ENCODE results near the gene OR4Q2.
"Not testable (repeated sequence)": the region's sequence is repeated elsewhere in the genome, so short reads cannot be mapped to it uniquely, and the experiment has no call there.

The OR4Q2 gene
- 0 to 0.05 reads per million in 2 donors for total RNA-seq

- DNase-seq: no peak
These were observed at the start of gene OR4Q2 for GRCh38 chr14:20001863-20002262. OR4Q2 (plus strand) TSS chr14:20002163.

- DNase-seq: not testable (repeated sequence)
These were observed 32.2 kb upstream of the OR4Q2 start for GRCh38 chr14:19969735-19970134.

- no peak for DNase-seq
These were observed 27.1 kb upstream of the OR4Q2 start for GRCh38 chr14:19974844-19975243.

- no peak for DNase-seq
These were observed 26.7 kb upstream of the OR4Q2 start, which contains the start of gene OR4K15 for GRCh38 chr14:19975291-19975690. OR4K15 (plus strand) TSS chr14:19975591; CDS start chr14:19975591, 0 bp downstream.

DNA sequence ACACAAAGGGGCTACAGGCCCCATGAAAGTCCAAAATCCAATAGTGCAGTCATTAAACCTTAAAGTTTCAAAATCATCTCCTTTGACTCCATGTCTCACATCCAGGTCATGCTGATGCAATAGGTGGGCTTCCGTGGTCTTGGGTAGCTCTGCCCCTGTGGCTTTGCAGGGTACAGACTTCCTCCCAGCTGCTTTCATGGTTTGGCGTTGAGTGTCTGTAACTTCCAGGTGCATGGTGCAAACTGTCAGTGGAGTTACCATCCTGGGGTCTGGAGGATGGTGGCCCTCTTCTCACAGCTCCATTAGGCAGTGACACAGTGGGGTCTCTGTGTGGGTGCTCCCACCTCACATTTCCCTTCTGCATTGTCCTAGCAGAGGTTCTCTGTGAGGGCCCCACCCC lies 8.5 kb upstream of the OR4Q2 start:
- DNase-seq: no peak

- no peak for DNase-seq
These were observed 356 bp downstream of the OR4Q2 start for GRCh38 chr14:20002319-20002718.

DNA sequence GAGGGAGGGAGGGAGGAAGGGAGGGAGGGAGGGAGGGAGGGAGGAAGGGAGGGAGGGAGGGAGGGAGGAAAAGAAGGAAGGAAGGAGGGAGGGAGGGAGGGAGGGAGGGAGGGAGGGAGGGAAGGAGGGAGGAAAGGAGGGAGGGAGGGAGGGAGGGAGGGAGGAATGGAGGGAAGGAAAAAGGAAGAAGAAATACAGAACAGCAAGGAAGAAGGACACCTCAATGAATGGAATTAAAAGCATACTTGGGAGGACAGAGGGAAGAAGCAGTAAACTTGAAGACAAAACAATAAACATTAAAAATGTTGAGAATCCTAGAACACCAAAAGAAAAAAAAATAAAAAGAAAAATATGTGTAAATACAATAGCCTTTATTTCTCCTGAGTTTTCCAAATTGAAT lies 6.2 kb downstream of the OR4Q2 start:
- DNase-seq: no peak

- no peak for DNase-seq
These were observed 17.4 kb downstream of the OR4Q2 start, which contains the start of gene OR4K14 for GRCh38 chr14:20019257-20019865. OR4K14 (minus strand) TSS chr14:20019307; CDS start chr14:20015193, 4,114 bp downstream.

GRCh38 chr14:20031058-20031457 lies 29.1 kb downstream of the OR4Q2 start:
- no peak for DNase-seq

- no peak for DNase-seq
These were observed 33.5 kb downstream of the OR4Q2 start for GRCh38 chr14:20035449-20035848.

GRCh38 chr14:20035938-20036337 lies 34.0 kb downstream of the OR4Q2 start, which contains the start of gene OR4K13:
OR4K13 (minus strand) TSS chr14:20036038; CDS start chr14:20034758, 1,280 bp downstream.
- DNase-seq: no peak

DNA sequence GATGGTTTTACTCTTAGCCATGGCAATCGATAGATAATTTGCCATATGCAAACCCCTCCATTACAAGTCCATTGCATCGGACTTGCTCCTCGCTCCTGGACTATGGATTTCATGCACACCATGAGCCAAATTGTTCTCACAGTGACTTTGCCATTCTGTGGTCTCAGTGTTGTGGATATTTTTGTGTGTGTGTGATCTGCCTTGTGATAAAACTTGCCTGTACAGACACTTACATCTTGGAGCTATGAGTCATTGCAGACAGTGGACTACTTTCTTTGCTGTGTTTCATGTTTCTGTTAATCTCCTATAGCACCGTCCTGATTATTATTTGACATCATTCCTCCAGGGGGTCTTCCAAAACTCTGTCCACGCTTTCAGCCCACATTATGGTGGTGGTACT lies 42.3 kb downstream of the OR4Q2 start:
- DNase-seq: no peak

DNA sequence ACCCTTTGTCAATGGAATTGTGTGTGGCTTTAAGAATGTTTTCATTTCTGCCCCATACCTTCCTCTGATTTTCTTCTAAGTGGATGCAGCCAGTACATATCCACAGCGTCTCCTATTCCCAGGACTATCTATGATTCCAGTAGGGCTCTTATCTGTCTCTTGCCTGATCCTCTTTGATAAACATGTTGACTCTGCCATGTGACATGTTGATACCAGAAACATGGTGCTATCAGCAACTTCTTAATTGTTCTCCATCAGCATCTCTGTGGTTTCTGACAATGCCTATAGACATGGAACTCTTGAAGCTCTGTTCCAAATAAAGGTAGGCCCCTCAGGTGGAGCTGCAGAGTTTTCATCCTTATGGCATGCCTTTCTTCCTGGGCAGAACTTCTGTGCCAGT lies 46.2 kb downstream of the OR4Q2 start:
- DNase-seq: no peak

Measured in activated gamma-delta T cell (primary cell).